IMR-90 (cell line): ENCODE measurements around the gene IL20. TPM values are rescaled to one million over a fixed set of nuclear protein-coding genes. Genes with fewer than 3 reads are reported as not detected.

Source experiments
- ATAC-seq: fragments of 200-7000 bp; cut with Tn5 transposase; 2 replicates; pipeline ENCODE4 v1.9.1; 2020; ENCODE audit warnings: low read depth, mild to moderate bottlenecking, moderate library complexity
- BruUV-seq: library from RNA; stranded (reverse); fragments of 400-500 nt; replicated peaks from 2 replicates; lab custom pipeline; 2021; lab: Mats Ljungman, UMichigan
- CTCF ChIA-PET: fragments of 300-600 bp; formaldehyde crosslinking; extraction: SDS; loops from one replicate; lab custom pipeline; 2021; ENCODE audit warnings: antibody characterized with exemption; lab: Yijun Ruan, JAX
- POLR2A ChIA-PET: fragments of 300-600 bp; sonication (Branson Sonifier 250); formaldehyde crosslinking; loops from one replicate; lab custom pipeline; 2022; ENCODE audit warnings: antibody characterized with exemption; ENCODE audit not compliant: unreplicated experiment; lab: Charles Lee
- DNase-seq: peaks from one replicate; pipeline ENCODE4 v3.0.0; 2013
- H2AFZ ChIP-seq: replicated peaks from 2 replicates; pipeline ENCODE3; 2013; ENCODE audit warnings: low read length, mild to moderate bottlenecking; ENCODE audit not compliant: poor library complexity
- H2AK5ac ChIP-seq: 2 replicates; pipeline ENCODE4 v1.6.1; 2013; ENCODE audit warnings: low read depth, low read length, inconsistent platforms
- H2AK9ac ChIP-seq: replicated peaks from 2 replicates; pipeline ENCODE3; 2013; ENCODE audit warnings: mild to moderate bottlenecking, low read depth, low read length, moderate library complexity; ENCODE audit not compliant: poor library complexity
- H2BK120ac ChIP-seq: 2 replicates; pipeline ENCODE4 v1.6.1; 2013; ENCODE audit warnings: low read depth, low read length, inconsistent platforms
- H2BK15ac ChIP-seq: 3 replicates; pipeline ENCODE4 v1.6.1; 2013; ENCODE audit warnings: low read depth, low read length, inconsistent platforms
- H2BK20ac ChIP-seq: 2 replicates; pipeline ENCODE4 v1.6.1; 2013; ENCODE audit warnings: low read depth, mild to moderate bottlenecking, inconsistent platforms, low read length, moderate library complexity
- H2BK5ac ChIP-seq: 2 replicates; pipeline ENCODE4 v1.6.1; 2013; ENCODE audit warnings: mild to moderate bottlenecking, low read depth, low read length, inconsistent platforms; ENCODE audit not compliant: poor library complexity, severe bottlenecking
- H3K14ac ChIP-seq: replicated peaks from 2 replicates; pipeline ENCODE4 v1.6.1; 2013; ENCODE audit warnings: low read depth, low read length, inconsistent platforms
- H3K18ac ChIP-seq: 2 replicates; pipeline ENCODE4 v1.6.1; 2013; ENCODE audit warnings: low read depth, low read length, control low read depth
- H3K23ac ChIP-seq: 2 replicates; pipeline ENCODE4 v1.6.1; 2013; ENCODE audit warnings: low read depth, low read length, inconsistent platforms
- H3K27ac ChIP-seq: 2 replicates; pipeline ENCODE4 v1.5.1; 2013; ENCODE audit warnings: mild to moderate bottlenecking, control low read depth, low read length; ENCODE audit not compliant: insufficient read depth
- H3K27me3 ChIP-seq: 2 replicates; pipeline ENCODE4 v1.6.1; 2013; ENCODE audit warnings: low read length; ENCODE audit not compliant: control insufficient read depth, insufficient read depth
- H3K36me3 ChIP-seq: 2 replicates; pipeline ENCODE4 v1.6.1; 2013; ENCODE audit warnings: low read length, mixed read lengths; ENCODE audit not compliant: control insufficient read depth, insufficient read depth
- H3K4ac ChIP-seq: 2 replicates; pipeline ENCODE4 v1.6.1; 2013; ENCODE audit warnings: low read depth, low read length, inconsistent platforms
- H3K4me1 ChIP-seq: 2 replicates; pipeline ENCODE4 v1.6.1; 2013; ENCODE audit warnings: low read length, mixed read lengths; ENCODE audit not compliant: control insufficient read depth, insufficient read depth
- H3K4me2 ChIP-seq: 2 replicates; pipeline ENCODE4 v1.6.1; 2013; ENCODE audit warnings: low read depth, mild to moderate bottlenecking, control low read depth, low read length, moderate library complexity
- H3K4me3 ChIP-seq: 2 replicates; pipeline ENCODE4 v1.5.1; 2013; ENCODE audit warnings: low read depth, mild to moderate bottlenecking, control low read depth, low read length, moderate library complexity; ENCODE audit not compliant: insufficient read depth
- H3K56ac ChIP-seq: 2 replicates; pipeline ENCODE4 v1.6.1; 2013; ENCODE audit warnings: low read length, inconsistent platforms; ENCODE audit not compliant: insufficient read depth; ENCODE audit errors: extremely low read depth
- H3K79me1 ChIP-seq, 2 experiments: 2 replicates each; pipeline ENCODE4 v1.6.1; 2013; ENCODE audit warnings: low read length in 2 of 2, inconsistent platforms in 1 of 2, low read depth in 1 of 2
- H3K9ac ChIP-seq: 2 replicates; pipeline ENCODE4 v1.6.1; 2013; ENCODE audit warnings: low read depth, low read length, control low read depth
- H3K9me1 ChIP-seq: 2 replicates; pipeline ENCODE4 v1.6.1; 2013; ENCODE audit warnings: low read length, inconsistent platforms; ENCODE audit not compliant: insufficient read depth
- H3K9me3 ChIP-seq: 2 replicates; pipeline ENCODE4 v1.6.1; 2013; ENCODE audit warnings: low read length; ENCODE audit not compliant: control insufficient read depth, insufficient read depth
- H4K20me1 ChIP-seq: 2 replicates; pipeline ENCODE4 v1.6.1; 2013; ENCODE audit warnings: low read length, inconsistent platforms; ENCODE audit not compliant: insufficient read depth
- H4K5ac ChIP-seq: 2 replicates; pipeline ENCODE4 v1.6.1; 2013; ENCODE audit warnings: mild to moderate bottlenecking, low read depth, low read length, control low read depth
- H4K8ac ChIP-seq, 2 experiments: 2 replicates each; pipeline ENCODE4 v1.6.1; 2013; ENCODE audit warnings: low read depth in 2 of 2, low read length in 2 of 2, control low read depth in 1 of 2, inconsistent platforms in 1 of 2
- H4K91ac ChIP-seq: 2 replicates; pipeline ENCODE4 v1.6.1; 2013; ENCODE audit warnings: low read depth, low read length, inconsistent platforms; ENCODE audit not compliant: insufficient read depth
- MAZ ChIP-seq: IDR thresholded peaks from 2 replicates; pipeline ENCODE4 v1.6.1; 2012; ENCODE audit warnings: low read depth, mild to moderate bottlenecking, low read length, improper control_type of control experiment, moderate library complexity, borderline replicate concordance
- POLR2A ChIP-seq: IDR thresholded peaks from 2 replicates; pipeline ENCODE4 v1.6.1; 2012; ENCODE audit warnings: mild to moderate bottlenecking, low read depth, low read length
- SMC3 ChIP-seq: fragments of 150-350 bp; IDR thresholded peaks from 2 replicates; pipeline ENCODE4 v1.6.1; 2016; ENCODE audit warnings: low read depth, mild to moderate bottlenecking, antibody characterized with exemption, low read length, moderate library complexity
- WGBS, 2 experiments: methylation state at CpG; one replicate each; pipeline versions ENCODE4 v1.1.5 to v1.1.7; 2013; ENCODE audit warnings: missing lambda C conversion rate in 2 of 2; ENCODE audit not compliant: insufficient read length in 1 of 2; ENCODE audit errors: extremely low coverage in 2 of 2; 5-methylcytosine and 5-hydroxymethylcytosine counted together
- dilution Hi-C: fragments of 300-500 bp; cut with HindIII; formaldehyde crosslinking; loops from one replicate; pipeline ENCODE4 v1.14.3; 2018; ENCODE audit warnings: low sequenced_read_pairs; ENCODE audit not compliant: unreplicated experiment
- in situ Hi-C: fragments of 300-500 bp; cut with MboI; formaldehyde crosslinking; loops from 3 replicates; pipeline ENCODE4 v1.14.3; 2019; ENCODE audit warnings: low sequenced_read_pairs, inconsistent platforms, mixed read lengths
- intact Hi-C: fragments of 100-400 bp; cut with micrococcal nuclease; formaldehyde crosslinking; loops from 2 replicates; pipeline ENCODE4 v1.10.0; 2022
- polyA plus RNA-seq, 3 experiments: library from polyadenylated mRNA; depleted of rRNA; stranded (reverse); fragments of >200 nt; gene quantifications; 2 replicates each; pipeline ENCODE4 v1.2.3, GENCODE V29; 2012; ENCODE audit warnings: low replicate concordance in 1 of 3
- total RNA-seq: library from RNA; depleted of rRNA; stranded (reverse); fragments of >200 nt; gene quantifications from 2 replicates; pipeline ENCODE4 v1.2.3, GENCODE V29; 2012

IL20 gene
- total and polyA plus RNA-seq, 2 of the 4 experiments (the other 2 are of a cell fraction) = not detected

DNA sequence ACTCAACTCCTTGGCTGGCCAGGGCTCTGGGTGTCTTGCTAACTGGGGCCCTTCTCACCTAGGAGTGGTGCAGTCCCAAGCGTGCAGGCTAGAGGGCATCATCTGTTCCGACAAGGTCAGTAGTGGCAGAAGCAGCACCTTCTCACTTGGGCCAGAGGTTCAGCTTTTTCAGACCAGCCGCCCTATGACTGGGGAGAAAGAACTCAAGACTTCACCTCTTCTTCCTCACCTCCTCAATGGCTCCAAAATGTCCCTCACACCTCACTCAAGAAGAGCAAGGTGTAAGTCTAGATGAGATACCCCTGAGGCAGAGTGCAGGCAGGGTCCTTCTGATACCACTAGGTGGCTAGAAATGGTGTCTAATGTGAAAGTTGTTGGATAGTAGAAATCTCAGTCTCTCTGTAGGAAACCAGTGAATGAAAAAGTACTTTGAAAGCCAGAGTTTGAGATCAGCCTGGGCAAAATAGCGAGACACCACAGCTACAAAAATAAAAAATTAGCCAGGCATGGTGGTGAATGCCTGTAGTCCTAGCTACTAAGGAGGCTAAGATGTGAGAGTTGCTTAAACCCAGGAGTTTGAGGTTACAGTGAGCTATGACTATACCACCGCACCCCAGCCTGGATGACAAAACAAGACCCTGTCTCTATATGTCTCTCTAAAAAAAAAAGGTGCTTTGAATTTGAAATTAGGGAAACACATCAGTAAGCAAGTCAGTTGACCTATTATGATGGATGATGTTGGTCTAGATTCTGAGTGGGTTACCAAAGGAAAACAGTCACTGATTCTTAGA, 8.6 kb upstream of the IL20 start:
- peak overlapping the region; percentile 10 for H2AFZ ChIP-seq
- H3K23ac ChIP-seq = no peak overlapping the region
- no peak overlapping the region for H3K4ac ChIP-seq
- H3K9ac ChIP-seq = no peak overlapping the region
- no peak overlapping the region for H4K5ac ChIP-seq
- no peak for TF ChIP-seq POLR2A
- TF ChIP-seq SMC3 = 0 out of 2 replicates have a peak, but pooled peaks have one; percentile 11
- TF ChIP-seq MAZ = no peak
- no peak overlapping the region for H3K14ac ChIP-seq
- H3K9me3 ChIP-seq = no peaks in the 10 kb centered on the region
- in situ Hi-C loops = no loop called here
- H2AK5ac ChIP-seq = no peak overlapping the region
- POLR2A ChIA-PET = interaction anchor here (0.6 kb wide), 1 partner anchor 111 kb away, joined by 9 read pairs; no protein-coding TSS in a partner anchor
- no peak overlapping the region for H2BK15ac ChIP-seq
- CTCF ChIA-PET = interaction anchor here (0.9 kb wide), 1 partner anchor 29 kb away, joined by 3 read pairs; no protein-coding TSS in a partner anchor
- no peak overlapping the region for H3K27ac ChIP-seq
- no peak overlapping the region for H4K8ac ChIP-seq
- ATAC-seq (no peak), DNase-seq (no peak)
- no TSS peak for BruUV-seq
- no peaks in the 10 kb centered on the region for H3K79me1 ChIP-seq
- H4K20me1 ChIP-seq = no peaks in the 10 kb centered on the region
- no peaks in the 10 kb centered on the region for H3K36me3 ChIP-seq
- H2BK120ac ChIP-seq = no peak overlapping the region
- H3K4me3 ChIP-seq = no peak overlapping the region
- H3K4me2 ChIP-seq = no peak overlapping the region
- no peak overlapping the region for H3K18ac ChIP-seq
- peaks cover 2% of the 10 kb centered on the region; the same call in 1 of the 2 replicates for H3K4me1 ChIP-seq
- no peak overlapping the region for H3K56ac ChIP-seq
- no peak overlapping the region for H2AK9ac ChIP-seq
- H3K9me1 ChIP-seq = 0 out of 2 replicates have a peak, but pooled peaks cover 4% of the 10 kb centered on the region
- H2BK20ac ChIP-seq = no peak overlapping the region
- H2BK5ac ChIP-seq = no peak overlapping the region
- H4K91ac ChIP-seq = no peak overlapping the region
- dilution Hi-C loops = no loop called here
- H3K27me3 ChIP-seq = peaks cover 12% of the 10 kb centered on the region
- no CpG with 5 or more reads among the region's 5 CpGs for WGBS, 2 experiments
- intact Hi-C loops = no loop called here
